ENCODE measurements around the gene ZMIZ1.

The ZMIZ1 gene

DNA sequence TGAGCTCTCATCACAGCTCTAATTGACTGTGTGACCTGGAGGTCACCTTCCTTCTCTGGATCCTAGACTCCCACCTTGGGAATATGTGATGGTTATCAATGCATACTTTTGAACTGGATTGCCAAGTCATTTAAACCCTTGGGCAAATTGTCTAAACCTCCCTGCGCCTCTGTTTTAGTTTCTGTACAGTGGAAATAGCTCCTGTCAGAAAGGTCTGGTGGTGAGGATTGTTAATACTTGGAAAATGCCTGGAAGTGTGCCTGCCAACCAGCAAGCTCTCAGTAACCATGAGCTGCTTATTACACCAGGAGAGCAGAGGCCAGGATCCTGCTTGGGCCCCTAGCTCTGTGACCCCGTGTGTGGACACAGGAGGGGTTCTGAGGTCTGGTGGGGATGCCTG, 169.8 kb downstream of the ZMIZ1 start:
- in situ Hi-C loops (cut with MboI; ENCODE audit: low sequenced_read_pairs): no loop called here

DNA sequence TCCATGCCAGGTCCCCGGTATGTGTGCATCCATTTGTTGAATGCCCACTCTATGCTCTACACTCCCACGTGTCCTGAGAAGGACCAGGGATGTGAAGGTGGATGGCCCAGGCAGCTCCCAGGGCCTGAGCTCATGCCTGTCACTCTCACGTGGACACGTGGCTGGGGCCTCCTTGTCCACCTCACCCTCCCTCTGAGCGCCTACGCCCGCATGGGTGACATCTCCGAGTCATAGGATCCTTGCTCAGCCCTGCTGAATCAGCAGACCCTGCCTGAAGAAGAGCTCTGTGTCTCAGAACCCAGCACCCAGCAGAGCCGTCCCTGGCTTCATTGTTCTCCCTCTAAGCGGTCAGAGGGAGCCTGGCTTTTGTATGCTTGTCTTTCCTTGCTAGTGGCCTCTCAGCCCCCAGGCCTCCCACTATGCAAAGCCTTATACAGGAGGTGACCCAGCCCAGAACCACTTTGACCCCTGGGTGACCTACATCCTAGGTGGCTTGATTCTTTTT, 170.6 kb downstream of the ZMIZ1 start:
- in situ Hi-C loops (cut with MboI; ENCODE audit: low sequenced_read_pairs): no loop called here

DNA sequence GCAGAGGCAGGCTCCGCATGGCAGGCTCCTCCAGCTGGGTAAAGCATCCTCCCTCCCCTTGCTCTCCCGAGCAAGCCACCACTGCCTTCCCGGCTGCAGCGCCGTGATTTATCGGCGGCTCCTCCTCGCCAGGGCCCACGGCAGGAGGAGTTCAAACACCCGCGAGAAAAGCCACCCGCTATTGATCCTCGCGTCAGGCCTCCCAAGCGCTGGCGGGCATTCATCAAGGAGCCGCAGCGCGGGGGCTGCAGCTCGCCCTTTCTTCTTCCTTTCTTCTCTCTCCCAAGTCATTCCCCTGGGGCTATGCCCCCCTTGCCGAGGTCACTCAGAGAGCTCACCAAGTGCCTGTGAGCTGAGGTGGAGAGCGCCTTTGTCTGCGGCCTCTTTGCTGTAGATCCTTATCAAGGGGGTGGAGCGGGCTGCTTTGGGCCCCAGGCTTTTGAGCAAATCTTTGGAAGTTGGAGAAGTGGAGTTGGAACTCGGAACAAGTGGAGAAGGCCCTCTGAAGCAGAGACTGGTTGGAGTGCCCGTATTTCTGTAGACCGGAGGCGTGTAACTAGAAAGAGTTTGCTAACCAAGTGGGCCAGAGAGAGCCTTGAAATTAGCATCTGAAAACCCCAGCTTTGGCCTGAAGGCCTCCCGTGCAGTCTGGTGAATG, 171.3 kb downstream of the ZMIZ1 start:
- in situ Hi-C loops (cut with MboI; ENCODE audit: low sequenced_read_pairs): no loop called here

DNA sequence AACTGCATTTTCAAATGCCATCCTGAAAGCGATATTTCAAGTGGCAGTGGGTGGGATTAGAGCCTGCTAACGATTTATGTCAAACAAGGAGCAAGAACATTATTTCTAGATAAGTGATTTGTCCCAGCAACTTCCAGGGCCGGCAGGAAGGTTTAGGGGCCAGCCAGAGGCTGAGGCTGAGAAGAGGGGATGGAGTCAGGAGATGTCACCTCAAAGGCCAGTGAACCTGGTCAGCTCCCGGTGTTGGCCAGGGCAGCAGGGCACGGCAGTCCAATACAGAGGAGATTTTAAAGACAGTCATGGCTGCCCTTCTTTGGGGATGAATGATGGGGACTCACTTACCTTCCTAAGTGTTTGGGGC, 172.8 kb downstream of the ZMIZ1 start:
- in situ Hi-C loops (cut with MboI; ENCODE audit: low sequenced_read_pairs): no loop called here

DNA sequence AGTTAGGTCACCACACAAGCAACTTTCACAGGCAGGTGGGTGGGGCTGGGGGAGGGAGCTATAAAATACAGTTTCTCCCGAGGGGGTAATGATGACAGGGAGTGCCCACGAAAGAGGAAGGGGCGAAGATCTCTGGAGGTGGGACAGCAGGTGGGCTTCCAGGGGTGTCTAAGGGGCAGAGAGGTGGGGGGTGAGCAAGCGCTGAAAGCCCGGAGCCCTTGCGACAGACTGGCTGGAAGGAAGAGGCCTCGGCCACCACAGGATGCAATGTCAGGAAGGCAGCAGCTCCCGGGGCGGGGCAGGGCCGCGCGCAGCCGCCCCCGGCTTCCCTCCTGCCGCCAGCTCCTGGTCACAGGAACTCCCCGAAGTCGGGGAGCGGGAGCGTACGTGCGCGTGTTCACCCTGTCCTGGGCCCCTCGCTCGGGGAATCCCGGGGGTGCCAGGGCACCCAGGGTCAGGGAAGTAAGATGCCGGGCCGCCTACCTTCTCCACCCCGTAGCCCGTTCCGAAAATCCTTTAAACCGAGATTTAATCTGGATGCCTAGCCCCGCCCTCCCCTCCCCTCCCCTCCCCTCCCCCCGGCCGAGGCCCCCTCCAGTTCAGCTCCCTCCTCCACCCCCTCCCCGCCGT, 173.3 kb downstream of the ZMIZ1 start:
- in situ Hi-C loops (cut with MboI; ENCODE audit: low sequenced_read_pairs): no loop called here

DNA sequence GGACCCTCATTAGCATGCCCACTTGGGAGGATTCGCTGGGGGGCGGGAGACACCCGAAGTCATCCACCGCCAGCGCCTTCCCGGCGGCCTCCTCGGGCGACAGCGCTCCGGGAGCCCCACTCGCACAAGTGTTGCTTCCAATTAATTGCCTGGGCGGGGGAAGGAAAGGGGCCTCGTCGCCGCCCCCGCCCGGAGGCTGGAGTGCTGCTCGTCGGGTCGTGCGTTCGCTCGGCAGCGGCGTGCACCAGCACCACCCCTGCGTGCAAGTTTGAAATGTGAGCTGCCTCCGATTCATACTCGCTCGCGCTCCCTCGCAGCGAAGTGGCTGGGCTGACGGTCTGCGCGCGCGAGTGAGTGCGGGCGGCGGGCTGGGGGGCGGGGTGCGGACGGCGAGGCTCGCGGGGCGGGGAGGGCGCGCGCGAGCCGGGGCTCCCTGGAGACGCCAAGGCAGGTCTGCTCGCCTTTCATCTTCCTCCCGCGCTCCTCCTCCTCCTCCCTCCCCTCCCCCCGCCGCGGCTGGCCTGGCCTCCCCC, 173.9 kb downstream of the ZMIZ1 start:
- in situ Hi-C loops (cut with MboI; ENCODE audit: low sequenced_read_pairs): no loop called here

DNA sequence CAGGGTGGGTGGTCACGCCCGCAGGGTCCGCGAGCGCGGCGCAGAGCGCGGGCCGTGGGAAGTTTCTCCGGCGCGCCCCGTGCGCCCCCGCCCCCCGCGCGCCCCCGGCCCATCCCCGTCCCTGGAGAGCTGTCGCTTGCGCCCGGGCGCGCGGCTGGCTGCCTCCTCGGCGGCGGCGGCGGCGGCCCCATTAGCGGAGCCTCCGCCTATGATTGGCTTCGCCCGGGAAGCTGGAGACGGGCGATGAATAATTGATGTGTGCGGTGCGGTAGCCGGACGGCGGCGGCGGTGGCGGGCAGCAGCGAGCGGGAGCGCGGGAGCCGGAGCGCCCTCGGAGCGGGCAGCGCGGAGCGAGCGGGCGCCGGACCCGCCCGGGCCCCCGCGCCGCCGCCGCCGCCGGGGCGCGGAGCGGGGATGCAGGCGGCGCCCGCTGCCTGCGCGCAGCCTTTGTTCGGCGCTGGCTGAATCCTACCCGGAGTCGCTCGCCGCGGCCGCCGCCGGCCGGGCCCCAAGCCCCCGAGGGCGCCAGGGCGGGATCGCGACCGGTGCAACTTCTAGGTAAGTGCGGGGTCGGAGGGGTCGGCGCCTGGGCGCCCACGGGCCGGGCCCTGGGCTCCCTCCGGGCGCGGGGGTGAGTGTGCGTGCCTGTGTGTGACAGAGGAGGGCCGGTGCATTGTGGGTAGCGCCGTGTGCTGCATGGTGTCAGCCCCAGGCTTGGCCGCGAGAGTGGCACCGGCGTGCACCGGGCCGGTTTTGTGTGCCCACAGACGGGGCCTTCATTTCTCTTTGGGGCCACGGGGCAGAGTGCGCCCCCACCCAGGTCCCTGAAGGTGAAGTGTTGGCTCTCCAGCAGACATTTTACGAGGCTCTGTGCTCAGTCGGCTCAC, 174.7 kb downstream of the ZMIZ1 start:
- in situ Hi-C loops (cut with MboI; ENCODE audit: low sequenced_read_pairs): no loop called here

DNA sequence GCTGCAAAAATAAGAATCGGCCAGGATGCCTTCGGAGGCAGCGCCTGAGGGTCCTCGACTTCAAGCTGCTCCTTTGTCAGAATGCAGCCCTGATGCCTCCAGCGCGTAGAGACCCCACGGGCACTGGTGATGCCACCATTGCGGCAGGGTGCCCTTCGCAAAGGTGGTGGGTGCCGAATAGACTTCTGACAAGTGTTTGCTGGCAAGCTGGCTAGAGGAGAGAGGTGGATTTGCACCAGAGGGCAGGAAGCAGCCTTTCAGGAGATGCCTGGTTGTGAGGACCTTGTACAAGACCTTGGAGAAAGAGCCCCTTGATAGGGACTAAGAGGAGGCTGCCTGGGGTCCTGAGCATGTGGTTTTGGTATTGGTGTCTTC, 175.3 kb downstream of the ZMIZ1 start:
- in situ Hi-C loops (cut with MboI; ENCODE audit: low sequenced_read_pairs): no loop called here

DNA sequence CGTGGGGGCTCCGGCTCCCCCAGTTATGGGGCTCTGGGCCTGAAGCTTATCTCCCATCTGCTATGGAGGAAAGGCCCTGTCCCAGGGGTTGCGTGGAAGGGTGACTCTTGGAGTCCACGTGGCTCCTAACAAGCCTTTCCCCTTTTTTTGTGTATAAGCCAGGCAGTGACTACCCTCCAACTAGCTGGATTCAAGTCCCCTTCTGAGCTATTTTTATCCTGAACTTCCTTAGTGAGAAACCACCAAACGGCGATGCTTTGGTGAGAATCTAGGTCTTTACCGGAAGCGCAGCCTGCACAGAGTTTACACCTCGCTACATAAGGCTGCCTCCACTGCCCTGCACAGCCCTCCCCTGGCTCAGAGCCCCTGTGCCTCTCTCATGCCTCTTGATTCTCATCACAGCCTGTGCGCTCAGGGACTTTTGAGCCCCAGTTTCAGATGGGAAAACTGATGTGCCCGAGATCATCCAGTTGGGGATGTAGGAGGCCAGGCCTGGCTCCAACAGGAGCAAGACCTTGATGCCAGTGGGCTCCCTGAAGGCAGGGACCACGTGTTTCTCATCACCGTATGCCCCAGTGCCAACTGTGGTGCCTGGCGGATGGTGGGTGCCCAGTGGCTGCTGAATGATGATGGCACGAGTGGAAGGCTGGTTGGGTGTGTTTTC, 176.2 kb downstream of the ZMIZ1 start:
- in situ Hi-C loops (cut with MboI; ENCODE audit: low sequenced_read_pairs): no loop called here

DNA sequence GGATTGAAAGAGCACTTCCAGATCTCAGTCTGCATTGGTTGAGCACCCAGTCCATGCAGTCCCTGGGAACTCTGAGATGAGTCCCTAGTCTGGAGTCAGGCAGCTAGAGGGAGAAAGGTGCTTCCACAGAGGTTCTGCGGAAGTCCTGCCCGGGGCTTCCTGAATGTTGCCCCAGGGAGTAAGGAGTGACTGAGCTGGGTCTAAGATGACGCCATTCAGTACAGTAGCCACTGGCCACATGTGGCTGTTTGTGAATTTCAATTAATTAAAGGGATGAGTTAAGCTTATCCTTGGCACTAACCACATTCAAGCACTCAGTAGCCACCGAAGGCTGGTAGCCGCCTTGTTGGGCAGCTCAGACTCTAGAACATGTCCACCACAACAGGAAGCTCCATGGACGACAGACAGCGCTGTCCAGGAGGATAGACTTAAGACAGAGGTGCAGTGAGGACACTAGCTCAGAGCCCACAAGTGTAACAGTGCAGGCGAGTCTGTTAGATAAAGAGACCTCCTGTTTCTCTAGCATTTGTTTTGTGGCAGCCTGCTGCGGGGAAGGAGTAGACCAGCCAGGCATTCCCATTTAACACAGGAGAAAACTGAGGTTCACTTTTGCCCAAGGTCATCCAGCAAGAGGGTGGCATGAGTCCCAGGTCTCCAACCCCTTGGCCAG, 176.9 kb downstream of the ZMIZ1 start:
- in situ Hi-C loops (cut with MboI; ENCODE audit: low sequenced_read_pairs): no loop called here

DNA sequence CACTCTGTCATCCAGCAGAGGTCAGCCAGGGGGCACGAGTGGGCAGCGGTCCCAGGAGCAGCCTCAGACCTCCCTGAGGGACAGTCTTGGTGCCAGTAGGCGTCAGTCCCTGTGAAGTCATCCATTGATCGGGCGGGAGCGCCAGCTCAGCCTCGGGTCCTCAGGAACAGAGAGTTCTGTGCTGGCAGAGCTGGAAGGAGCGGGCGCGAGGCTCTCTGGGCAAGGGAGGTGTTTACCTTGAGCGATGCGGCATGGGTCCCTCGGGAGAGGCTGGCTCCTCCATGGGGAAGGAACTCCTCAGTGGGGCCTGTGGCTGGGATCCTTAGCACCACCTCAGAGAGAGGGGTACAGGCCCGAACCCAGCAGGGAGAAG, 177.4 kb downstream of the ZMIZ1 start:
- in situ Hi-C loops (cut with MboI; ENCODE audit: low sequenced_read_pairs): no loop called here

DNA sequence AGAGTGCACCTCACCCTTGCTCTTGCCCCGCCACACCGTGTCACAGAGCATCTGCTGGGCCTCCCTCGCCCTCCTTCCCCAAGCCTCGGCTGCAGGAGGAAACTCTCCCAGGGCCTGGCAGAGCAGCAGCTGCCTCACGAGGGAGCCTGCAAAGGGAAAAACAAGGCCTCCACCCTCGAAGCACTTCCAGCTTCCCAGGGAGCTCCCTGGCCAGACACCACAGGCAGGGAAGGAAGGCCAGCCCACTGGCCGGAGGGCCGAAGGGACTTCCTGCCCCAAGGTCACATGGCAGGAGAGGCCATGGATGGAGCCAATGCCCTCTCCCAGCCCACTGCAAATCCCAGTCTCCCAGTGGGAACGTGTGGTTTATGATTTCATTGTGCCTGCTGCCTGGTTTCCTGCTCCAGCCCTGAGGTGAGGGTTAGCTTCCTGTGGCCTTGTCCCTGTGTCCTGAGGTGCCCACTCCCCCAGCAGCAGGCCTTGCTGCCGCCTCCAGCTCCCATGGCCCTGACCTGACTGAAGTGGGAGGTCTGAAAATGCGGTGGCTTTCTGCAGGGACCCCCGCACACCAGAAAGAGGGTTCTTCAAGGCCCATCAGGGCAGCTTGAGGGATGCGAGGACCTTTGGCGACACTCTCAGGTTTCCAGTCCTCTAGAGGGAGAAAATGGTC, 178.0 kb downstream of the ZMIZ1 start:
- in situ Hi-C loops (cut with MboI; ENCODE audit: low sequenced_read_pairs): no loop called here

DNA sequence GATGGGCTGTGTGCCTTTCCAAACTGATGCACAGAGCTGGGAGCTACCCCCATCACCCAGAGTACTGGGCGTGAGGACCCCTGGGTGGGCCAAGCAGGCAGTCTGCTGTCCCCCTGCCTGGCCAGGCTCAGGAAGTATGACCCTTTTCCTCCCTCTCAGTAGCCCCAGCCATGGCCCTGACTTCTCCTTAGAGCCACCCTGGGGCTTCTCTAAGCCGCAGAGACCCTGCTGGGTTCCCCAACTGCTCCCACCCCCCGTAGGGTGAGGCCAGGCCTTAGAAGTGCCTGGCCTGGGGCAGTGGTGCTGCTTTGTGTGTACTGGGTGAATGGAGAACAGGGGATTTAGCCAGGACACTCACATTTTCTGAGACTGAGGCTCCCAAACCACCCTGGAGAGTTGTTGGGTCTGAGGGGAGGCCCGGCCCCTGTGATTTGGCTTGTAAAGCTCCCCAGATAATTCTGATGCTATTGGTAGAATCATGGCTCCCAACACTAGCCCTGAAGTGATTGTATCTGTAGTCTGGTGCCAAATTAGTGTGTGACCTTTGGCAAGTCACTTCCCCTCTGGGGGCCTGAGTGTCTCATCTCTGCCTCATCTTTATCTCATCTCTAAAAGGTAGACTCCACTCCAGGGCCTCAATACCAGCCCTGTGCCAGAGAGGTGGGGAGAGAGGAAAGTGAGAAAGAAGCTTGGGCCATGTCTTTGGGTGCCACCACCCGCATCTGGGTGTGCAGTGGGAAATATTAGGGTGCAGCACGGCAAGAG, 178.8 kb downstream of the ZMIZ1 start:
- in situ Hi-C loops (cut with MboI; ENCODE audit: low sequenced_read_pairs): no loop called here

DNA sequence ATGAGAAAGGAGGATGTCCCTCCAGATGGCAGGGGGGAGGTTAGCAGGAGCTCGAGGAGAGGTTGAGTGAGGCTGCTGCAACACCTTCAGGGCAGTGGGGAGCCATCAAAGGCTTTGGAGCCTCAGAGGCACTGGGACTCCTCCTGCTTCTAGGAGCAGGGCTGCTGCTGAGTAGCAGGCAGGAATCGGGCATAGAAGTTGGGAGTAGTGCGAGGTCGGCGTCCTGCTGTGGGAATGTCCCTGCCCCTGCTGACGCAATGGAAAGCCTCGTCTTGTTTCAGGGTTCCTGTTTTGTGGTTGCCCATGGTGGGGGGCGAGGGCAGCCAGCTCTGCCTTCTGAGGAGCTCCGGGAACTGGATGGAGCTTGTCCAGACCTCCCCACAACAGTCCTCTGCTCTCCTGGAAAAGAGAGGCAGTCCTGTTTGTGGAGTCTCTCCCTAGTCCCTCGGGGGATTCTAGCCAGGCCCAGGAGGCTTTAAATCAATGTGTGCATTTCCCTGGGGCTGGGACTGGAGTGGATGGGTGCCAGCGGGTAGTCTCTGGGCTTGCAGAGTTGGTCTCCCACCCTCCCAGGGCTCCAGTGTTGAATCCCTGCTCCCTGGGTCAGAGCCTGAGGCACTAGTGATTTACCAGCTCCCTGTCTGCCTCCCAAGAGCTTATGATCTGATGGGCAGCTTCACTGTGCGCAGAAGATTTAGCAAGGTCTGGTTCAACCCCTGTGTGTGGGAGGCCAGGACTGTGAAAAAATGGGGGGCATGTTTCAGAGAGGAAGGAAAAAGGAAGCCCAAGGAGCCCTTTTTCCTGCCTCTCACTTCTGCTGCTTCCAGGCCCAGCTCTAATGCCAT, 179.8 kb downstream of the ZMIZ1 start:
- in situ Hi-C loops (cut with MboI; ENCODE audit: low sequenced_read_pairs): no loop called here

DNA sequence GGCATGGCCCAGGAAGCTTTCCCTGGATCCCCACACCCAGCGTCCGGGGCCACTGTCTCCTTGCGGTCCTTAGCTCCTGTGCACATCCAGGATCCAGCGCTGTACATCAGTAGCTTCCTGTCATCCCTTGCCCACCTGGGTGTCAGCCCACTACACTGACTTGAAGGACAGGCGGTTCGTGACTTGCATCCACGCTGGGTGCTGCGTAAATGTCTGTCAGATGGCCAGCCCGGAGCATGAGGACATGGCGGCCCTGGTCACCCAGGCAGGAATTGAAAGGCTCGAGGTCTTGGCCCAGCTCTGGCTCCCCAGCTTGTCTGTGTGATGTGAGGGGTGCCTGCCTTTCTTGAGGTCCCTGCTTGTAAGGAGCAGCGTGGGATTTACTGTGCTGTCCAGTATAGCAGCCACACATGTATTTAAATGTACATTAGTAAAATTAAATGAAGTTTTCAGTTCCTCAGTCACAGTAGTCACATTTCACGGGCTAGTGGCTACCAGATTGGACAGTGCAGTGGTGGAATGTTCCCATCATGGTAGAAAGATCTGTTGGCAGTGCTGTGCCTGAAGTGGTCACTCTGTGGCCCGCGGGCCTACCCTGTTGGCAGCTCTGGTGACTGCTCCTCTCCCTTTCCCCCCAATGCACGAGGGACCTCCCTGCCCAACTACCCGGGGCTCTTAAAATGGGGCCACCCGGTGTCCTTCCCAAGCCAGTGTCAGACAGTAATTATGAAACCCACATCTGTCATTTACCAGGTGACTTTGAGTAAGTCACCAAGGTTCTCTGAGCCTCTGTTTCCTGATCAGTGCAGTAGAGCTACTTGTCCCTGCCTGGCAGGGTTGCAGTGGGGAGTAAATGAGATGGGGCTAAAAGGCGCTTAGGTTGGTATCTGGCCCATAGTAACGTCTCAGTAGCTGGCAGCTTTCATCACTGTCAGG, 180.7 kb downstream of the ZMIZ1 start:
- in situ Hi-C loops (cut with MboI; ENCODE audit: low sequenced_read_pairs): no loop called here

DNA sequence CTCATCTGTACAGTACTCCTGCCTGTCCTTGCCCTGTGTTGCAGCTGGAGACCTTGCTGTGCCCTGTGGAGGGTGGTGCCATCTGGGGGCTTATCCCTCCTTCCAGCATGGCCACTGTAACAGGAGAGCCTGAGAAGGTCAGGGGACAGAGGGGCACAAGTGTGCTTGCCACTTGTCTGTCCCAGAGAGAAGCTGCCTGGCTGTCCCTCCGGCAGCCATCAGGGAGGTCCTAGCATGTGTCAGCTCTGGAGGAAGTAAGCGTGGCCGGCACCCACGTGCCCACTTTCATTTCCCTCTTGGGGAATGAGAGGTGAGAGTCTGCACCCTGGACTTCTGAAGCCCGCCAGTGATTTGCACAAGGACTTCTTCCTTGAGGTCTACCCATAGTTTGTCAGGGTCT, 181.5 kb downstream of the ZMIZ1 start:
- in situ Hi-C loops (cut with MboI; ENCODE audit: low sequenced_read_pairs): no loop called here

DNA sequence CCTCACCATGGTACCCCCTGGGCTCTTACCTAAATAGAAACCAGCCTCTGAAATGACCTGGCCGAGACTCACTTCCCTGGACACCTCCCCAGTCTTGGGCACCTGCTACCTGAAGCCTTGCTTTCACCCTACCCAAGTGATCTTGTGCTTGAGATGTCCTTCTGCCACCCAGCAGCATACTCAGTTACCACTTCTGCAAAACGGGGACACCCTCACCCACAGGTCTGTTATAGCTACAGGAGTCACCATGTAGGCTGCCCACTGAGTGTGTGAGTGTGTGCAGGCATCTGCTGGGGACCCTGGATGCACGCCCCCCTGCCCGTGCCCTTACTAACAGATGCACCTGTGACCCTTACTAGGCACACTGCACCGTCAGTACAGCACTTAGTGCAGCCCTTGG, 183.7 kb downstream of the ZMIZ1 start:
- in situ Hi-C loops (cut with MboI; ENCODE audit: low sequenced_read_pairs): no loop called here
